ENCODE measurements around the gene B3GNT9.
A peak's percentile ranks its signal among the peaks of the same experiment; 100 is the strongest.

Gene B3GNT9

DNA sequence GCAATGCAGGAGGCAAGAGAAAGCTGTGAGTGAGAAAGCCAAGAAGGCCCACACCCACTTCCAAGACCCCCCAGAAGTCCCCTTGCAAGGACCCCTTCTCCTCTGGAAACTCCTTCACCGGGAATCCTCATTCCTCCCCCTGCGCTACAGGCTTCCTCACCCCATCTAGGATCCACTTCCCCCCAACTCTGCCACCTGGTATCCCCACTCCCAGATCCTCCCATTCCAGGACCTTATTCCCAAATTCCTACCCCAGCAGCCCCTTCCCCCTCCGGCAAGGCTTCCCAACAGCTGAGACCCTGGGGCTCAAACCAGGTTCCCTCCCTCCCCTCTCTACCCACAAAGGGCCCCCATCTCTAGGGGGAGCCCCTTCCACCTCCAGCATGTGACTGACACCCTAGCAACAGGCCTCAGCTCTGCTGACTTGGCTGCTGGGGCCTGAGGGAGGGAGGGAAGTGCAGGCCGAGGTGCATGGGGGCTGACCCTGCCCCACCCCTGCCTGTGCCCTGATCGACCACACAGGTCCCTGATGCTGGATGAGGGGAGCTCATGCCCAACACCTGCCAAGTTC is 15.9 kb upstream of the B3GNT9 start:
- no peak for DNase-seq (ENCODE audit: low read depth)

DNA sequence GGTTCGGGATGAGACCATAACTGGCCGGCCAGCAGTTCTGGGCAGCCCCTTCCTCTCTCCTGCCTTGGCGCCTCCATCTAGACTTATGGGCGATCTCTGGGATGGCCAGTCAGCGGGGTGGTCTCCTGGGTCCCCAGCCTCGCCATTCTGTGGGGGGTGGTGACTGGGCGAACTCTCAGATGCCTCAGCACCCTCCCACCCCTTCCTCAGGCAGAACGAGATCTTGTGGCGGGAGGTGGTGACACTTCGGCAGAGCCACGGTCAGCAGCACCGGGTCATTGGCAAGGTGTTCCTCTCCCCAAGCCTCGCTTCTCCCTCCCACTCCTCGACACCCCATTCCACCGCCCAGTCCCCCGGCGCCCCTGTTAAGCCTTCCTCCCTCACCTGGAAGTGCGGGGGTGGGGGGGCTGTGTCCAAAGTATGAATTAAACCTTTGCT is 15.3 kb upstream of the B3GNT9 start:
- DNase-seq (ENCODE audit: low read depth): no peak

DNA sequence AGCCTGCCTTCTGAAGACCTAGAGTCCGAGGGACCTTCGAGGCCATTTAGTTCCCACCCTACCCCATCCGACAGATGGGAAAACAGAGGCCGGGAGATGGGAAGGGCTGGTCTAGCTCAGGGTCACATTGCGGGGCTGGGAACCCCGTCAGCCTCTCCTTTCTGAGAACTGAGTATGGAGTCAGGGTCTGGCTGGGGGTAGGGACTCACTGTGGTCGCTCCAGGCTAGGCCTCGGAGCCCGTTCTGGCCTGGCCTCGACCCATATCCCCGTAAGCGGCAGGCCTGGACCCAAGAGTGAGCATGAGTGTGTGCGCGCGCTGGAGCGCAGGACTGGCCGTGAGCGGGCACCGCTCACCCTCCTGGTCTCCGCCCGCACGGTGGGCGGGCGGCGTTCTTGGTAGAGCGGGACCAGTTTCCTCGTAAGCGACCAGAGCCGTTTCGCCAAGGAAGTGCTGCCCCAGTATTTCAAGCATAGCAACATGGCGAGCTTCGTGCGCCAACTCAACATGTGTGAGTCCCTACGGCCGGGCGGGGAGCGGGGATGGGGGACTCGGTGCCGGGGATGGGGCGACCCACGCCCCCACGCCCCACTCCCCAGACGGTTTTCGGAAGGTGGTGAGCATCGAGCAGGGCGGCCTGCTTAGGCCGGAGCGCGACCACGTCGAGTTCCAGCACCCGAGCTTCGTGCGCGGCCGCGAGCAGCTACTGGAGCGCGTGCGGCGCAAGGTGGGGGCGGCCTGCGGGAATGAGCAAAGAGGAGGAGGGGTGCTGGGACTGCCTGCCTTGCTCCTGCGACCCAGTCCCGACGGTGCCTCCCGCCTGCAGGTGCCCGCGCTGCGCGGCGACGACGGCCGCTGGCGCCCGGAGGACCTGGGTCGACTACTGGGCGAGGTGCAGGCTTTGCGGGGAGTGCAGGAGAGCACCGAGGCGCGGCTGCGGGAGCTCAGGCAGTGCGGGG is 14.6 kb upstream of the B3GNT9 start:
- no peak for DNase-seq (ENCODE audit: low read depth)

DNA sequence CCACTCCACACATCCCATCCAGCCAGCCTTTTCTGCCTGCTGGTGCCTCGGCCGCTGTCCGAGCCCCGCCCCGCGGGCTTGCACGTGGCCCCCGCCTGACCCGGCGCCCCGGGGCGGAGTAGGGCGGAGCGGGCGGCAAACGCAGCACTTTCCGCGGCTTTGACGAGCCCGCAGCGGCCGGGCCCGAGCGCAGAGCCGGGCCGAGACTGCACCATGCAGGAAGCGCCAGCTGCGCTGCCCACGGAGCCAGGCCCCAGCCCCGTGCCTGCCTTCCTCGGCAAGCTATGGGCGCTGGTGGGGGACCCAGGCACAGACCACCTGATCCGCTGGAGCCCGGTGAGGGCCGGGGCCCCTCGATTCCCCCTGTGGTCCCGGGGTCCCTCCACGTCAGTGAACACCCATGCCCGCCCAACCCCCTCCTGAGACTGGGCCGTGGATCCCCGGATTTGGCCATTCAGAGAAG is 13.8 kb upstream of the B3GNT9 start, which contains the start of gene HSF4:
HSF4 (plus strand) TSS at position 147 of the 463 bp plus-strand sequence; CDS start at position 214, 67 bp downstream.
- DNase-seq (ENCODE audit: low read depth): no peak

DNA sequence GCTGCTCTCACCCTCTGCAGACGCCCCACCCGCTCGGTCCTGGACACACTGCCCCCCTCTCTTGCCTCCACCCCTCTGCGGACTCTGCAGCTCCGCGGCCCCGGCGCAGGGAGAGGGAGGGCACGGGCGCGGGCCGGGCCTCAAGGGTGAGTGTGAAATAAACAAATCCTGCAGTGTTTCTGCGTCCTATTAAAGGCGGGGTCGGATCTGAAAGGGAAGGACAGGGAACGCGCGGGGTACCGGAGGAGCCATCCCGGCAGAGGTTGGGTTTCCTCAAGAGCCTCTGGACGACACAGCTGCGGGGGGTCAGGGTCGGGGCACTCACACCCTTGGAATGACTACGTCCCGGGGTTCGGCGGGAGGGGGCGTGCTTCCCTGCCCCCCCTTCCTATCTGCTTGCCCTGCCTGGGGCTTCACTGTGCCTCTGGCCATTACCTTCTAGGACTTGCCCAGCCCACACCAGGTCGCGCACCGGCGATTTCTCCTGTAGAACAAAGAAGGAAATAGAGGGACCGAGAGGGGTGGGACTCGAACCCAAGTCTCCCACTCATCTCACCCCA is 13.3 kb upstream of the B3GNT9 start:
- DNase-seq (ENCODE audit: low read depth): no peak

DNA sequence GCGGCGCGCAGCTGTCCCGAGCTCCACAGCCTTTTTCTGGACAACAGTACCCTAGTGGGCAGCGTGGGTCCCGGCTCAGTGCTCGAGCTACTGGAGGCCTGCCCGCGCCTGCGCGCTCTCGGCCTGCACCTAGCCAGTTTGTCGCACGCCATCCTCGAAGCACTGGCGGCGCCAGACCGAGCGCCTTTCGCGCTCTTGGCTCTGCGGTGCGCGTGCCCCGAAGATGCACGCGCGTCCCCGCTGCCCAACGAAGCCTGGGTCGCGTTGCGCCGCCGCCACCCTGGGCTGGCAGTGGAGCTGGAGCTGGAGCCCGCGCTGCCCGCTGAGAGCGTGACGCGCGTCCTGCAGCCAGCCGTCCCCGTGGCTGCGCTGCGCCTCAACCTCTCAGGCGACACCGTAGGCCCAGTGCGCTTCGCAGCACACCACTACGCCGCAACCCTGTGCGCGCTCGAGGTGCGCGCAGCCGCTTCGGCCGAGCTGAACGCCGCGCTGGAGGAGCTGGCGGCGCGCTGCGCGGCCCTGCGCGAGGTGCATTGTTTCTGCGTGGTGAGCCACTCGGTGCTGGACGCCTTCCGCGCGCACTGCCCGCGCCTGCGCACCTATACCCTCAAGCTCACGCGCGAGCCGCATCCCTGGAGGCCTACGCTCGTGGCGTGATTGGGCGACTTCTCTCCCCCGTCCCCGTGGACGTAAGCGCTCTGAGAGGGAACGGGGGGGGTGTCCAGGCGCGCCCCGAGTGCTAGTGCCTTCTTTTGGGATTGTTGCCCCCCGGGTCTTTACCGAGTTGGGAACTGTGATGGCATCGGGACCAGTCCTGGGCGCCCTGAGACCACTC is 12.6 kb upstream of the B3GNT9 start:
- DNase-seq (ENCODE audit: low read depth): no peak

DNA sequence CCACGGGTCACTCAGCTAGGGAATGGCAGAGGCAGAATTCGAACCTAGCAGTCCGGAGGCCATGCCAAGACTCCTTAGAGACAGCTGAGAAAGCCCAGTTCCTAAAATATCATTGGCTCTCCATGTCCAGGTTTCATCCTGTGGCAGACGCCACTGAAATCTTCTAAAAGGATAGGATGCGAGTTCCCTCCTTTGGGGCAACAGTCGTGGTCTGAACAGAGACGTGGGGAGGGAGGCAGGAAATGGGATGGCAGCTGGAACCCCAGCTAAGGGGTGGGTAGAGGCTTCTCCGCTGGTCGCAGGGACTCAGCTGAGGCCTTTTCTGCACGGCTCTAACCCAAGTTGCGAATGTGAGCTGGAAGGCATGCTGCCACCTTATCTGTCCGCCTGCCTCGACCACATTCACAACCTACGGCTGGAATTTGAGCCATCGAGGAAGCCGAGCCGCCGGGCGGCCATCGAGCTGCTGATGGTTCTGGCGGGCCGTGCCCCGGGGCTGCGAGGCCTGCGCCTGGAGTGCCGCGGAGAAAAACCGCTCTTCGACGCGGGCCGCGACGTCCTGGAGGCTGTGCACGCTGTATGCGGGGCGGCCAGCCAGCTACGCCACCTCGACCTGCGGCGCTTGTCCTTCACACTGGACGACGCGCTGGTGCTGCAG is 11.8 kb upstream of the B3GNT9 start:
- DNase-seq (ENCODE audit: low read depth): no peak

DNA sequence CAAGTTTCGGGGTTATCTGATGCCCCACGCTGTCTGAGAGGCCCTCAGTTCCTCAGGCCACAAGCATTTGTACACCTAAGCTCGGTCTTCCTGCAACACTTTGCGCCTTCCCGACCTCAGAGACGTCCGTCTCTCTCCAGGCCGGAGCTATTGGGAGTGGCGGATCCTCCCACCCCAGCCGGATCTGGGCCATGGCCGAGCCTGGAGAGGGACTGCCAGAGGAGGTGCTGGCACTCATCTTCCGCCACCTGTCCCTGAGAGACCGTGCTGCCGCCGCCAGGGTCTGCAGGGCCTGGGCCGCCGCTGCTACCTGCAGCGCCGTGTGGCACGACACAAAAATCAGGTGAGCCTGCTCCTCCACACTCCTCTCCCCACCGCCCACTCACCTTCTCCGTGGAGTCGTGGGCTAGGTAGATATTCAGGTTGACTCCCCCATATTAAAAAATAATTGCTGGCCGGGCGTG is 10.8 kb upstream of the B3GNT9 start:
- no peak for DNase-seq (ENCODE audit: low read depth)

DNA sequence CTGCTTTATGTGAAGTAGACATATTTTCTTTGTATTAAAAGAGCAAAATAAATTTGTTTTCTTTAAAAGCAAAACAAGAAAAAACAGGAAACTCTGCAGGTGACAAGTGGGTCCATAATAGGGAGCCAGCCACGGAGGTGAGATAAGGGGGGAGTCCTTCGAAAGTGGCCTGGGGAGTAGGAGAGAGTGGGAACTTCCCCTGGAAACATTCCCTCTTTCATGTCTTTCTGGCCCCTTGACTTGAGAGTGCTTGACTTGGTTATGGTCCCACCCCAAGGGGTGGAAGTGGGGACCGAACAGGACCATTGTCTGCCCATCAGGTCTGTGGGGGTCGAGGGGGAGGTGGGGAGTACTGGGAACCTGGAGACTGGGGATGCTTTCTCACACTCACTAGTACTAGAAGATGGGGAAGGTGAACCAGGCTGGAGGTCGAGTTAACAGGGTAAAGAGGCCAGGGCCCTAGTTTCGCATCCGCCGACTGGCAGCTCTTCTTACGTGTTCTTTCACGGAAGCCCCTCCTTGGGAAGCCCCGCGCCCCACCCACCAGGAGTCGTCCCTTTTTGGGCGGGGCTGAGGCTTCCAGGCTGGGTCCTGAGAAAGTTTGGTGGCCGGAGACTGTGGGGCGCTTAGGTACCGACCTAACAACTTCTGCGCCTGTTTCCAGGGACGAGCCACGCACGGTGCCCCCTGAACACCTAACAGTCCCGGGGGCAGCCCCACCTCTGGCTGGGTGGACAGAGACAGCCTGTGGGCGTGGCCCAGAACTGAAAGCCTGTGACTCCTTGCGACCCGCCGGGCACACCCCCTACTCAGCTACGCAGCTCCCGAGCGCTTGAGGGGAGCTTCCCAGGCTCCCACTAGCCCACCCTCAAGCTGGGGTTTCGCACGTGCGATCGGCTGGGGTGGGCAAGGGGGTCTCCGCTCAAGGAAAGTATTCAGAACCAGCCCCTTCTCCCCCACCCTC is 8.1 kb upstream of the B3GNT9 start:
- DNase-seq (ENCODE audit: low read depth): peak; percentile 56

DNA sequence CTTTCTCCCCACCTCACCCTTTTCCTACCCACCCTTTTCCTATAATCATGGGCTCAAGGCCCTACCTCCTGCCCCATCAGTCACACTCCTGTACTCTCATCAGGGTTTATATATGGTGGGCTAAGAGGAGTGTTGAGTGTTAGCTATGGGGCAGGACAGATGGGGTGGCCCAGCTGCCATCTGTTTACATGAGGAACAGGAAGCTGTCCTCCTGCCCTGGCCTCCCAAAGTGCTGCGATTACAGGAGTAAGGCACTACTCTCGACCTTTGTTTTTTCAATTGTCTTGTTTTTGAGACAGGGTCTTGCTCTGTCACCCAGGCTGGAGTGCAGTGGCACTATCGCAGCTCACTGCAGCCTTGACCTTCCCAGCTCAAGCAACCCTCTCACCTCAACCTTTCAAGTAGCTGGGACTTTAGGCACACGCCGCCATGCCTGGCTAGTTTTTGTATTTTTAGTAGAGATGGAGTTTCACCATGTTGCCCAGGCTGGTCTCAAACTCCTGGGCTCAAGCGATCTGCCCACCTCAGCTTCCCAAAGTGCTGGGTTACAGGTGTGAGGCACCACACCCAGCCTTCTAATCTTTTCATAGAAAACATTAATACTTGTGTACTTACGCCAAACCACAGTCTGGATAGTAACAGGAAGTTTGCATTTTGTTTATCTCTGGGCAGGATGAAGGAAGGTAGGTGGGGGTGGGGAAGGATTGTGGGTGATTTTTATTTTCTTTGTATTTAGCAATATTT is 7.3 kb upstream of the B3GNT9 start:
- DNase-seq (ENCODE audit: low read depth): no peak

DNA sequence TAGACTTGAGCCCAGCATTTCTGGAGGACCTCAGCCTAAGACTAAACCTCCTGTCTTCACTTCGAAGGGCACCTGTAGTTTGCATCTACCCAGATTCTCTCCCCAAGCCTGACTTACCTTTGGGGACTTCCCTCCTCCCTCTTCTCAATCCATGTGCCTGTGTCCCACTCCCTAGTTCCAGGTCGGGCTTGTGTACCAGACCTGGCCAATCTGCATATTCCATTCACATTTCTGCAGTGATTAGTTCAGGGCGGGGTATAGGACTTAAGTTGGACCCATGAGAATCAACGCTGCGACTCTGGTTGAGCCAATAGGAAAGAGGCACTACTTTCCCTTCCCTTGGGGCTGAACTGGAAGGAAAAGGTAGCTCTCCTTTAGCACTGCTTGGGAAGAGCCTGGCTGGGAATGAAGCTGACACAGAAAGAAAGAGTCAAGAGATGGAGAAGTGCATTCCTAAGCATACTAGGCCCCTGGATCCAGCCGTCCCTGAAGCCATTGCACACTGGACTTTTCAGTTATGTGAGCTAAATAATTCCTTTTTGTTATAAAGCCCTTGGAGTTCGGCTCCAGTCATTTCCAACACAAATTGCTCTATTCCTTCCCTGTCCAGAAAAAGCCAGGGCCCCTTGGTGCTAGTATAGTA is 6.4 kb upstream of the B3GNT9 start:
- DNase-seq (ENCODE audit: low read depth): no peak

DNA sequence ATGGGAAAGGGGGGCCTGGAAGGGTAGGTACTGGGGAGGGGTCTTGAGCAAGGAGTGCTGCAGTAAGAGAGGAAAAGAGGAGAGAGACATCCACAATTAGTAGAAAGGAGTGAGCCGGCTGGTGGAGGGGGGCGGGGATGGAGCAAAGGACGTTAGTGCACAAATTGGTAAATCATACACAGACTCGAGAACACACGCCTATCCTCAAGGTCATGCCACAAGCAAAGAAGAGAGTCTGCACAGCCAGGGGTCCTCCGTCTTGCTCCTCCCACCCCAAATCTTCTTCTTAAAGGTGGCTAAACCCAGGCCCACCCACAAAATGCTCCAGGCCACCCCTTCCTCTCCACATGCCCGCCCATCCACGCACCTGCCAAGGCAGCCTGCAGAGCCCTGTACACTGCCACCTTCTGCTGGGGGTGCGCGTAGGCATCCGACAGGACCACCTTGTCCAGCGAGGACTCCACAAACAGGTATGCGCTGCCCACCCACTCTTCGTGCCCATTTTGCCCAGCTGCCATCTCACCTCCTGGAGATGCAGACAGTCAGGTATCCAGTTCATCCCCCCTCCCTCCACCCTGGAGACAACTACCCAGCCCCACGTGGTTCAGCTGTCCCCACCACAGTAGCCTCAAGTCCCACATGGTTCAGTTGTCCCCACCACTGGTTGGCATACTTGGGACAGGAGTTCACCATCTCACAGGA is 5.5 kb upstream of the B3GNT9 start:
- no peak for DNase-seq (ENCODE audit: low read depth)

DNA sequence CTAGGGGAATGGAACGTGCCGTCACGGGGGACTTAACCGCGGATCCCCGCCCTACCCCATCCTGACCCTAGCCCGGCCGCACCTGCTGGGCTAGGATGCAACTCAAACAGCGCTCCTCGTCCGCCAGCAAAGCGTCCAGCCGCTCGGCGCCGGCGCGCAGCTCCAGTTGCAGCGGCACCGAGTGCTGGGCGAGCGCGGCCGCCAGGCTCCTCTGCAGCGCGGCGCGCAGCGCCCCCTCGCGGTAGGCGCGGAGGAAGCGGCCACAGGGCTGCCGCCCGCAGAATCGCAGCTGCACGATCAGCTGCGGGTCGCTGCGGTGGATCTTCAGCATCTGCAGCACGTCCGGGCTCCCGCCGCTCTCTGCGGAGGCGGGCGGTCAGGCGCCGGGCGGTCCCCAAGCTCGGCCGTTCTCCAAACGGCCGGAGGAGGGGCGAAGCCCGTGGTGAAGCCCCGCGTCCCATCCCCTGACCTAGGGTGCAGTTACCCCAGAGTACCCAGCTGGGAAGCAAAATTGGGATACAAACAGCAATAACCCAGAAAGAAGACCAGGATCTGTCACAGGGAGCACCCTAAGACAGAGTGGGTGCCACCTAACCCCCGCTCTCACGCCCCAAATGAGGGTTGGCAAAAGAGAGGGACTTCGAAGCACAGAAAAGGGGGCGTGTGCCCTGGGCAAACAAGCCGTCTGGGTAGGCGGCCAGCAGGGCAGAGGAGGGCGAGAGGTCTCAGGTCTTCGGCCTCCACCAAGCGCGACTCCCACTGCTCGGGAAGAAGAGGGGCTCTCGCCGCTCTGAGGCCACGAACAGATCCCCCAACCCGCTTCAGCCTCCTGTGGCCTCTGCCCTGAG is 4.7 kb upstream of the B3GNT9 start:
- DNase-seq (ENCODE audit: low read depth): peak; percentile 69

DNA sequence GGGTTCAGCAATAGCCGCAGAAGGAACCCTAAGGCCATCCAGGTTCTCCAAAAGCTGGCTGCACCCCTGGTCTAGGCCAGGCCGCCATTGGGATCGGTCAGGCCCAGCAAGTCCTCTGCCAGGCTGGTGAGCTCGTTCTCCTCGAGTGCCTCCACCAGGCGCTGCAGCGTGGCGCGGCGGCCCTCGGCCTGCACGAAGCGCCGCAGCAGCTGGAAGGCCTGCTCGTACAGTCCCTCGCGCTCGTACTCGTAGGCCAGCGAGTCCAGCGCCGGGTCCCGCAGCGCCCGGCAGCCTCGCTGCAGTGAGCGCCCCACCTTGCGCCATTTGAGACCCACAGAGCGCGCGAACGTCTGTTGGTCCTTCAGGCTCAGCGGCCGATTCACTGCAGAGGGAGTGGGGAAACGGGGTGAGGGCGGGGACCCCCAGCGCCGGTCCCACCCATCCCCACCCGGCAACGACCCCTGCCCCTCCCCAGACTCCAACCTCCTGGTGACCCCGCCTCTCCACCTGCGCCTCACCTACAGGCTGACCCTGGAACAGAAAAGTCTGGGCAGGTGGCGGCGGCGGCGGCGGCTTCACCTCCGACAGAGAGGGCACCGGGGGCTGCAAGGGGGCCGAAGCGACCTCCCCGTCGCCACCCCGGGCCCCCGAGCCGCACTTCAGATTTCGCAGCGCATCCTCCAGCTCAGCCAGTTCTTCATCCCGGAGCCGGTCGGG is 3.9 kb upstream of the B3GNT9 start:
- no peak for DNase-seq (ENCODE audit: low read depth)

DNA sequence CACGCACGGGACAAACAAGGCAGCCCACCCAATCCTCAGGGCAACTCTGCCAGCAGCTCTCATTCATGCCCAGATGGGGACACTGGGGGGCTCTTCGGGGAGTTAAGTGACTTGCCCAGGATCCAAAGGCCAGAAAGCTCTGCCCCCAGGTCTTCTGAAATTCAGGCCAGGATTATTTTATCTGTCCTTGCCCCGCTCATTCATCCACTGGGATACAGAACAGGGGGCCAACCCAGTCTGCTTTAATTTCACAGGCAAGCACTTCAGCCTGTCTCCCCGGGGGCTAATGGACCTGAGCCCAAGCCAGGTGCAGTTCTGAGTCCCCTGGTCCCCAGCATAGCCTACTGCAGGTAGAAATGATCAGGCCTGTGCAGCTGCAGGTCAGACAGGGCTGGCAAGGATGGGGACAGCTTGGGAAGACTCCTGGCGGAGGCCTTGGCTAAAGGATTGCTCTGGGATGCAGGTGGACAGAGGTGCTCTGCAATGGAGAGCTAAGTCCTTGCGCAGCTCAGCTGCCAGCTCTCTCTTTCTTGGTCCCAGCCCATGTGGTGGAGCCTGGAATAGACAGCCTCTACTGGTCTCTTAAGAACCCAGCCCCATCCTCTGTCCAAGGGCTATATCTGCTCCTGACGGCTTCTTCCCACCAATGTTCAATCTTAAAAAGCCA is 766 bp upstream of the B3GNT9 start:
- DNase-seq (ENCODE audit: low read depth): no peak
